ENCODE results near the gene ITPR3.

ITPR3 gene

DNA sequence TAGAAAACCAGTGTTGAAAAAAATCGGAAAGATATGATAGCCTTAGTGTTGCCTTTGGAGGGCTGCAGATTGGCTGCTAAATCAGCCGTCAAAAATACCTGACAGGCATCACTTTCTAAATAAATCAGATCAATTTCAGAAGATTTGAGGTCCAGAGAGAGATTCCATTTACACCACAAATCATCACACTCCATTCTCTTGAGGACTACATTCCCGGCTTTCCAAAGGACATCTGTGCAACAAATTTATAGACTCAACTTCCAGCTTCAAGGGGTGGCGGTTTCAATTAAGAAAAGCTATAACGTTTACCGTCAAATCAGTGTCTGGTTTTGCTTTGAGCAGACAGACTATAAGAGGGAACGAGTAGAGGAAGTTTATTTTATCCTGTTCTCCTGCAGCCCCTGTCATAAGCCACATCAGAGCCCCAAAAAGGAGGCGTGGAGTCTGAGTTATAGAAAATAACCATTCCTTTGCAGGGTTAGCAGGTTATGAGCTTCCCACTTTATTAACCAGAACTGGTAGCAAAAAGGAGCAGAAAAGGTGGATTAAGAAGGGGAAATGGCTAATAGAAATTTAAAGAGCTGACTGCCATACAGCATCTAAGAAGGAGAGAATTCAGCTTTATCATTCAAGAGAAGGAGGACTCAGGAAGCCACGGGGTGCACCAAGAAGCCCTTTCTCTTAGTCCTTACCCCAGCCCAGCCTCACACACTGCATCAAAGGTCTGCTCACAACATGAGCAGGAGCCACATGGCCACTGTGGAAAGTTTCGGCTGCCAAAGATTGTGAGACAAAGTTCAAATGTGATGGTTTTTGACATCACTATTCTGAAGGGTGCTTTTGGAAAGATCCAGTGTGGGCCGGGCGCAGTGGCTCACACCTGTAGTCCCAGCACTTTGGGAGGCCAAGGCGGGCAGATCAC, 103.2 kb downstream of the ITPR3 start:
- no peak for DNase-seq

DNA sequence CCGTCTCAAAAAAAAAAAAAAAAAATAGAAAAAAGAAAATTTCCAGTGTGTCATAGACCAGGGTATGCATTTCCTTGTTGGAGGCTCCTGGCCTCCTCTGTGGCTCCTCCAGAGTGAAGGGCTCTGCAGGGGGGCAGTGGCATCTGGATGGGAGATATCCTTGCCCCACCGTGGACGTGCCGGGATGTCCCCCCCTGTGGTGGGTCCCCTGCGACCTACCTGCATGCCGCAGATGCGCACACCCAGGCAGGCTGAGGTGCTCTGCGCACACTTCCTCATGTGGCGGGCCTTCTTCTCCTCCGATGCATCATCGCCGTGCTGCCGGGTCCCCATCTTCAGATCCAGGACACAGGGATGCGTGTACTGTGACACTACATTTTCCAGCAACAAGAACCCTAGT, 104.1 kb downstream of the ITPR3 start:
- DNase-seq = no peak

DNA sequence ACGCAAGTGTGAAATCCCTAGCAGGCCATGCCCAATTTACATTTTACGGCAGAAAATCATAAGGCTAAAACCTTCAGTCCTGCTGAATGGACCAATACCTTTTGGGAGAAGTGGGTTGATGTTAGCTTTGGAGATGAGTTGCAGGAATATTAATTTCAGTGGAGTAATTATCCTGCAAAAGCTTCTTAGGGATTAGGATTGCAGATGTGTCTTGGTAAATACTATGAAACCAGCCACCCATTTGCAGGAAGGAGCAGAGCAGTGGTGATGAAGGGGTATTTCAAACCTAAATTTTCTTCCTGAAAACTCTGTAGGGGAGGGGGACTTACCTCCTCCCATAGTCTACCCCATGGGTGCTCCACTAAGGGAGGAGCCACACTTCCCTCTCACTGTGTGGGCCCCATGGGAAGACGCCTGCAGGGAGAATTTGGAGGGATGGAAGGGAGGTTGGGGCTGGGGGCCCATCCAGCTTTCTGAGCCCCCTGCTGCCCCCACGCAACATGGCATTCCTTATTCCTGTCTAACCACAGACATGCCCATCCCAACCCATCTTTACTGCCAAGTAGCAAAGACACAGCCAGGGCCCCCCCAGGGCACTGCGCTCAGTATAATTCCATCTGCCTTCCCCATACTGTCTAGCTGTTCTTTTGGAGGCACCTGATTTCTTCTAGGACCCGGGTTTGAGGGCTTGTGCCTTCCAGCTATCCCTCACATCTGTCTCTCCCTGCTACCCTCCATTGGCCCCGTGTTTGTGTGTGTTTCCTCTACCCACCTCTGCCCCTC, 105.0 kb downstream of the ITPR3 start:
- no peak for DNase-seq

DNA sequence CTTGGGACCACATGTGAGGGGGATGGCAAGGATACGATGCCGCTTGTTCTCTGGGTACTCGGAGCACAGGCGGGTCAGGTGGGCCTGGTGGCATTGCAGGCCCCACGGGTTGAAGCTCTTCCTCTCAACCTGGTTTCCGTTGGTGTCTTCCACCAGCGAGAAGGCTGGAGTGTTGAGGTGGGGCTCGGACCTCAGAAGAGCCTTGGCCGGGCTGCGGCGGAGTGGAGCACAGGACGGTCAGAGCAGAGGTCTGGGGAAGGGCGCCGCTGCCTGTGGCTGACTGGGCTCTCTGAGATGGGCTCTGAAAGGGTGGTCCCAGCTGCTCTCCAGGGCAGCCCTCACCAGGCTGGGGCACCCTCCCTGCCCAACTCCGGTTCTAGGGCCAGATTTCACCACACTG, 105.6 kb downstream of the ITPR3 start:
- DNase-seq = no peak

DNA sequence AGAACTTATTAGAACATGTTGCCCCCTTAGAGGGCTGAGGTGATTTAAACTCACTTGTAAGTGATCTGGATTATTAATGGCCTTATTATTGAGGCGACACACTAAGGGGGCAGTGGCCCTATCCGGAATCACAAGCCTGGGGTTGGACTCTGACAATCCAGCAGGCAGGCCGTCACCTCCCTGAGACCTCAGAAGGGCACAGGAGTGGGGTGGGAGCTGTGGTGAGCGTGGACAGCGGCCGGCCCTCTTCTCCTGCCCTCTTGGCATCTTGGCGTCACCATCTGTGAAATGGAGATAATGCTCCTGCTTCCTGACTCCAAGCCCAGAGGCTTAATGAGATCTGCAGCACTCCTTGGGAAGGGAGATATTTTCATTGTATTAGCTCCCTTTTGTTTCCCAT, 106.0 kb downstream of the ITPR3 start:
- DNase-seq = no peak

DNA sequence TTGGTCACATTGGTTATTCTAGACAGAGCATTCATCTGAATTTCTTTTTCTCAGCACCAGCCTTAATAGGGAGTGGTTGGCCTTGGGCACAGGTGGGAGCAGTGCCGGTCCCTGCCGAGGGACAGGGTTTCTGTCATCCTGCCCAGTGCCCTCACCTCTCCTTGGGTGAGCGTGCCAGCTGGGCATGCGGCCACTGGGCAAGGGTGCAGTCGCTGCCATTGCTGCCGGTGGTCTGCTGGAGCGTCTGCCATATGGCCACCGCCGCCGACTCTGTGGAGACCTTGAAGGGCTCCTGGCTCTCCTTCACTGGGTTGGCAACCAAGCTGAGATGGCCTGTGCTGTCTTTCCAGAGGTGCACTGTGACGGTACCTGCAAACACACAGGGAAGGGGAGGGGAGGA, 106.8 kb downstream of the ITPR3 start:
- DNase-seq = no peak

DNA sequence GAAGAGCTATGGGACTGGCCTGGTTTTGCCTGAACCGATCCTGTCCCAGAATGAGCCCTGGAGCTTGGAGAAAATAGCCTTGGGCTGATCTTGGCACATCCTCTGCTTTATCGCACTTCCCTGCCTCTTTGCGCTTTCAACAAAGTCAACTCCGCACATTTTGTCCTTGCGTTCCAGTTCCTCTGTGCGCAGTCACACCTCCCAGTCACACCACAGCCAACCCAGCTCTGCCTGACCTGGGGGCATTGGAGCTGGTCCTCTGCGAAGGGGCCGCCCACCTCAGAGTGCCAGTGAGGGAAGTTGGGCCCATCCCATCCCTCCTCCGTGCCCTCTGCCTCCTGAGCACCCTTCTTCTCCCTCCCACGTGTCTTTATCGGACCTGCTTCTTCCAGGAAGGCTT, 107.3 kb downstream of the ITPR3 start:
- no peak for DNase-seq

DNA sequence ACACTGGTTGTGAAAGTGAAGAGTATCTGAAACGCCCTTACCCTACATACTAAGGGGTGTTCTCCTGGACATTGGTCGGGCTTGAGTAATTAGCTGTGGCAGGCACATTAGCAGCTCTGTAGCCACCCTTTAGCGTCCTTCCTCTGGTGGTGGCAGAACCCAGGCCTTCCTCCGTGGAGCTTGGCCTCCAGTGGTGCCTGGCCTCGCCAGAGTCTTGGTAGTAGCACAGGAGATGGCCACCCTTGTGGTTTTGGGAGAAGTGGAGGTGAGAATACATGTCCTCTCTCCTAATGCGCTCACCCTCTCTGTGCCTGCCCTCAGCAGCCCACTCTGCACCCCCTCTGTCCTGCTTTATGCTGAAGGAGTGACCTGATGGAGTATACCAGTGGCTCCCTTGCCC, 107.9 kb downstream of the ITPR3 start:
- no peak for DNase-seq

DNA sequence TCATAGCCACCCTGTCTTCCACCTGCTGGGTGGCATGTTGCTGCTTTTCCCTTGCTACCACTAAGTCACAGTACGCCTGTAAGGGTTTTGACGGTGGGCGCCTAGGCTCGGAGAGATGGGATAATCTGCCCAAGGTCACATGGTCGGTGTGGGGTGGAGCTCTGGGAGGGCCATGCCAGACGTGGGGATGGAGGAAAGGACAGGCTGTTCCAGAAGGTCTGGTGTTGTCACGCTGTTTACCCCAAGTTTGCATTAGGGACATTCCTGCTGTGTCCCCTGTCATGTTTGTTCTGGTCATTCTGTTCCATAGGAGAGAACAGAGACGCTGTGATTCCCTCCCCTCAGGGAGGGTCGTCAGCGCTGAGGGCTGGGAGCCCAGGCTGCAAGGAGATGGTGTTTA, 109.5 kb downstream of the ITPR3 start:
- DNase-seq = no peak

DNA sequence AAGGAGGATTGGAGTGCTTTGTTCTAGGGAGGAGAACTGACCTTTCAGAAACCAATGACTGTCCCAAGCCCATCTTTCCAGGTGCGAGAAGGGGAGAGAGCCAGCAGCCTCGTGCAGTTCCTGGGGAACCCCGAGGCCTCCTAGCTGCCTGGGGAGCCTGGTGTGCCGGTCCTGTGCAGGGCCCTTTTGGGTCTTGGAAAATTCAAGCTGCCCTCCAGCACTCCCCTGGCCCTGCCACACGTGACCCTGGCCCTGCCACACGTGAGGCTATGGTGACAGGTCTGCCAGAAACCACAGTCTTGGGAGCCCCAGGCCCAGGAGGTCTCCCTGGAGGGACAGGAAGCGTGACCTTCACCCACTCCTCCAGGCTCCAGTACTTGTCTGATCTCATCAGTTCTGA, 109.9 kb downstream of the ITPR3 start:
- no peak for DNase-seq

DNA sequence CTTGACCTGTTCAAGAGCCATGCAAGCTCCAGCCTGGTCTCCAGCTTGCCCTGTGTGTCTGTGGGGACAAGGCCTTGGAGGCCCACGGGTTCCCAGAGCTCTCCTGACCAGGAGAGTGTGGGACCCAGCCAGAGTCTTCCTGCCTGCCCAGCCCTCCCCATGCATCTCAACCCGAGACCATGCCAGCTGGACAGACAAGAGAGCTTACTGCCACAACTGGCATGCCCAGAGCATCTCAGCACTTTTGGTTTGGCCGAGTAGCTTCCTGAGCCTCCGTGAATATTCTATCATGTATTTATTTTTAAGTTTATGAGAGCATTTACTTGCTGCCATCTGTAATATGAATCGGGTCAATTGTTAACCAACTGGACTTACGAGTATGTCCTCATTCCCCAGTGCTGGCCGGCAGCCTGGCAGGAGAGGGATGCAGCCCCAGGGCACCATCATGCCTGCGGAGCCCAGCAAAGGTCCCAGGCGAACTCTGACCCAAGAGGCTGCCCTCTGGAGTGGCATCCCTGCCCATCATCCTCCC, 110.7 kb downstream of the ITPR3 start:
- DNase-seq = no peak

DNA sequence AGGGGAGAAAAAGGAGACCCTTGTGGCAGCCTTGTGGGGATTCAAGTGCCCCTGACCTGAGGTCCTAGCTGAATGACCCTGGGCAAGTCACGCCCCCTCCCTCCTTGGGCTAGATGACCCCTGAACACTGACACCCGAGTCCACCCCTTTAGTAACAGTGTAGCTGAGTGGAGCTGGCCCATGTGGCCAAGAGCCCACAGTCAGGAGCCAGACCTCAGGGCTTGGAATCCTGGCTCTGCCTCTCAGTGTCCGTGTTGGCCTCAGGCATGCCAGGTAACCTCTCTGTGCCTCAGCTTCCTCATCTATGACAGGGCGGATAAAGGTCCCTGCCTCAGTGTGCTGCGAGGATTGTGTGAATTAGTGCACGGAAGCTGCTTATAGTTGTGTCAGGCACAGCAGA, 111.3 kb downstream of the ITPR3 start:
- DNase-seq = no peak

DNA sequence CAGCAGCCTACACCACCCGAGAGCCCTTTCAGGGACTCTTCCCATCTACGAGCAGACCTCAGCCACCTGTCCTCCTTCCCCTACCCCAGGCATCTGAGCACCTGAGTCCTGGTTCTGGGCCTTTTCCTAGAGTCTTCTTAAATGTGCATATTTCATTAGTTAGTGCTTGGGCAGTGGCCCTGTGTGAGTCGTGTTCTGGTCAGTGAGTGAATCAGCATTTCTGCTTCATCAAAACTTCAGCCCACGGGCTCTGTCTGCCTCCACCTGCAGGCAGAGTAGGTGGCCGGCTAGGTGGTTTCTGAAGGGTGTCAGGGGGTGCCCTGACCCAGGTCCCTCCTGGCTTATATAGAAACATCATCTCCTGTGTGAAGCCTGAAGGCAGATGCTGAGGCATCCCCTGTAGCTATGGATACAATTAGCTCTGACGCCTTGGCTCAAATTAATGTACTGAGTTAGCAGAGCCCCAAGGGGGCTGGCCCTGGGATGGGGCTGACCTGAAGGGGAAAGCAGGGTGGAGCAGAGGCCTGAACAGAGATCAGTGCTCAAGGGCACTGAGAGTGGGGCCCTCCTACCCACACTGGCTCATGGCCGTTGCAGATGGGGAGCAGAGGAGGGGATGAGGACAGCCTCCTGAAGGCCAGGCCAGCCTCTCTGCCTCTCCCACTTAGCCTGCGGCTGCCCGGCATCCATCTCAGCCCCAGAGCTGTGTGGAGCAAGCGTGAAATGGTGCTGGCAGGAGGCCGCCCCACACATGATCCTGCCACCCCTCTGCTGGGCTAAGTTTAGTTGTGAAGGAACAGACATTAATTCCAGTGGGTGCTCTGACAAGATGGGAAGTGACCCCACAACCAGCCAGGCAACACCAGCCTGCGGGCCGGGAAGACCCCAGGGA, 111.9 kb downstream of the ITPR3 start:
- DNase-seq = no peak

DNA sequence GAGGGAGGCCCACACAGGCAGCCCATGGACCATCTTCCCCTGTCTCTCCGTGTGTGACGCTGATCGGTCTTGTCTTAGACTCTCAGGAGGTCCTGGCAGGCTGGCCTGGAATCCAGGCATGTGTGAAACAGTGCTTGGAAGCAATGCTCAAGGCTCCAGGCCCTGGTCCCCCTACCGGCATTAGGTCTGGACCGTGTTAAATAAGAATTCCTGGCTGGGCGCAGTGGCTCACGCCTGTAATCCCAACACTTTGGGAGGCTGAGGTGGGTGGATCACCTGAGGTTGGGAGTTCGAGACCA, 112.5 kb downstream of the ITPR3 start:
- no peak for DNase-seq

DNA sequence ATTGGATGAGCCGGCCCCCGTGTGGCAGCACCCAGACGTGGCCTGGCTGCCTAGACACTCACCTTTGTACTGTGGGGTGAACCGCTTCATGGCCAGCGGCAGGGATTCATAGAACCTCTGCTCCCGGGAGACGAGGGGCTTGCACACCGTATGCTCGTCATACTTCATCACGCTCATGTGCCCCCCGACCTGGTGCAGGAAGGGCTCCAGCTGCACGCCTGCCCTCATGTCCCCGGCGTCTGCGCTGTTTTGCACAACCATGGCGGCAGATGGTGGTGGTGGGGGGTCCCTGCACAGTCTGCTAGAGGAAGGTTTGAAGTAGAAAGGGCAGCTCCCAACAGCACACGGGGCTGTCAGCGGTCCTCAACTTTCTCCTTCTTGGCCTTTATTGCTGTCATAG, 114.1 kb downstream of the ITPR3 start:
- DNase-seq = no peak

DNA sequence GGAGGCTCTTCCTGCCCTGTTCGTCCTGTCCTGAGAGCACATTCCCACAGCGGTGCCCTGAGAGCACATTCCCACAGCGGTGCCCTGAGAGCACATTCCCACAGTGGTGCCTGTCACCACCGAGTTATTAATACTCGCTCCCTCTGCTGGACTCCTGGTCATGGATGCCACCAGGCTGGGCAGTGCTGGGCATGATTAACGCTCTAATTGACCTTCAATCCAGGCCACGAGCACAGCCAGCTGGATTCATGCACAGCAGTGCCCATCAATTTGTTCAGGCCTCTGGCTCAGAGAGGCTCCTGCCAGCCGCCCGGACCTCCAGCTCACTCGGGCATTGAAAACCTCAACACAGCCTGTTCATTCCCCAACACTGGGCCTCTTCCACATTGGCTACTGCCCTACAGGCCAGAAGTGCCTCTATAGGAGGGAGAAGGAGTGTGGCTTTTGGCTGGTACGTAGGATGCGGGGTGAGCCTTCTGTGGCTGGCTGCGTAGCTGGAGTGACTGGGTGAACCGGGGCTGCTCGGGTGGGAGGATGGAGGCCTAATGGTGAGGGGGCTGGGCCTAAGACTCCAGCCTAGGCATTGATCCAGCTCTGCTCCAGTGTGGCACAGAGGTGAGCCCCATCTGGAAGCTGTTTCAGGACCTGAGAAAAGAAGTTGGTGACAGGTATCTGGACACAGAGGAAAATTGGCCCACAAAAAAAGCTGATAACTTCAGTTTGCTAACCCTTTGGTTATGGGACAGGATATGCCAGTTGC, 116.3 kb downstream of the ITPR3 start:
- no peak for DNase-seq

DNA sequence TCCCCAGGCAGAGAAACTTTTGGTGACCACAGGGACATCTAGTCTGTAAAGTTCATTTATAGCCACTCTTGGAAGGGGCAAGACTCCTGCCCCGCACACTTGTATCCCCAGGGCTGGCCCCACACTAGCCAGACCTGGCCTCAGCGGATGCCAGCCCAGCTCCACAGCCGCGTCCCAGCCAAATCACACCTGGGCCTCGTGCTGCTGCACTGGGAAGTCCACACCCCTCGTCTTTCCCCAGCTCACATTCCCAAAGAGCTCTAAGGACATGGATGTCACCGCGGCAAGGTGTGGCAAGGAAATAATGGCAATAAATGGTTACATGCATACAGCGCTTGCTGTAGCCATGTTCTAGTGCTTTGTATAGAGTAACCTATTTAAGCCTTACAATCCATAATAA, 117.0 kb downstream of the ITPR3 start:
- DNase-seq = no peak

DNA sequence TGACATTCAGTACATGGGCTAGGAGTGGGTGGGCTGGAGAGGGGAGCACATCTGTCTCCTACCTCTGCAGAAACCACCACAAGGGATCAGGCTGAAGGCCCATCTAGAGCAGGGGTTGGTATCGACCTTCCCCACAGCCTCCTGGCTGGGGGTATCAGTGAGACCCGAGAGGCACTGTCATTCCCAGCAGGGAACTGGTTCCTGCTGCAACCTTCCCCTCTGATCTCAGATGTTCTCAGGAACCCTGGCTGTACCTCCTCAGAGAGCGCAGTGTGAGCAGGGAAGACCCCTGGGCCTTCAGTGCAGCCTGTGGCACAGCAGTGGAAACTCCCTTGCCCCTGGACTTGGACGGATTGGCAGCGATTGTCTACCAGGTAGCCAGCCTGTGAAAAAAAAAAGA, 117.8 kb downstream of the ITPR3 start:
- no peak for DNase-seq

DNA sequence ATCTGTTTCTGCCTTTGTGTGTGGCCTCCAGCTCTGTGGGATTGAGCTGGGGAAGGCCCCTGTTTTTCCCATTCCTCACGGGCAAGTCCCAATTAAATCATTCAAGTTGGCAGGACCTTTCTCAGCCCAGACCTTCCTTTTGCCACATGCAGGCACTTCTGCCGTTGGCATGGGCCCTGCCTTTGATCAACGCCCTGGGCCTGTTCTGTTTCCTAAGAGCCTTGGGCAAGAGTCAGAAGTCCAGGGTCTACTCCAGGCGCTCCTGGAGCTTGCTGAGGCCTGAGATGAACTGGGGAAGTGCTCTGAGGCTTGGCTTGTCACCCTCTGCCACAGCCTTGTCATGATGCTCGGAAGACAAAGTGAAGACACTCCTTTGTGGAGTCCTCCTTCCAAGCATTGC, 118.4 kb downstream of the ITPR3 start:
- no peak for DNase-seq

DNA sequence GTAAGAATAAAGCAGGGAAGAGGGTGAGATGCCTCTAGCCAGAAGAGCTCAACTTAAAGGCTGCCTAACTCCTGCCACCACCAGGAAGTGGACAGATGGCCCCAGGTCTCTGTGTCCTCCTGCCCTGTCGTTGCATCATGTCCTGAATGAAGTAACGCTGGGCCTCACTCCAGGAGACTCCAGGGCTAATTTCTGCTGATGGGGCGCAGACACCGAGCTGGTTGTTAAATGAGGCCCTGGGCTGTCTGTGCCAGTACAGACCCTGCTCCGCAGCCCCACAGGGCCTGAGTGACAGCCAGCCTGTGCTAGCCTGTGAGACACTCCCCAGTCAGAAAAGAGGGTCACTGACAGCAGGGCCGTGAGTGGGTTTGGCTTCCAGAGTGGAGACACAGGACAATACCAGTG, 119.1 kb downstream of the ITPR3 start:
- DNase-seq = no peak

DNA sequence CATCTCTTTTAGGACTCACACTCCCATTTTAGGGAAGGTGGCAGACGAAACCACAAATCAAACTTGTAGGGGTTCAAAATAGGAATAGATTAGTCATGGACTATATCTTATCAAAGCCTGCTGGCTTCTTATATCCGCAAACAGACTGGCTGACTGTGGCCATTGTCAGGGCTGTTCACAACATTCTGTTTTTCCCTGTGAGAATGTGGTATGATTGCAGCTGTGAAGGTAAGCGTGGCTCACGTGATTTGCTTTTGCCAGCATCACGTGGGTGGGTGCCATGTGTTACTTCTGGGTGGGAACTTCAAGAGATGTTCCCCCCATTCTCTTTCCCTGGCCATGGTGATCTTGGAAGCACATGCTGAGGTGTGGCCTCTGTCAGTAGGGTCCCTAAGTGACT, 119.7 kb downstream of the ITPR3 start:
- no peak for DNase-seq

DNA sequence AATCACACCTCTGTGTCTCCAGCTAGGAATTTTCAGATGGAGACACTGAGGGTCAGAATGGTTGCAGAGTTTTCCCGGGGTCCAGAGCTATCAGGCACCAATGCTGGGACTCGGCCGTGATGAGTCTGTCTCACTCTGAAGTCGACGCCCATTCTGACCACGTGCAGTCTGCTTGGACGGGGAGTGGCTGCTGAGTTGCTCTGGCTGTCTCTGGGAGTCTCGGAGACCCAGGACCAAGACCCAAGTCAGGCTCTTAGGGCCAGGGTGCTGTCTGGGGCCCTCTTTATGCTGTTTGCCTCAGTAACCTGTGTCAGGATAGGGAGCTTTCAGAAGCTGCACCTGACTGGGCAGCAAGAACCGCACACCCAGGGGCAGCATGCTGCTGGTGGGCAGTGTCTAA, 121.0 kb downstream of the ITPR3 start:
- DNase-seq = no peak

DNA sequence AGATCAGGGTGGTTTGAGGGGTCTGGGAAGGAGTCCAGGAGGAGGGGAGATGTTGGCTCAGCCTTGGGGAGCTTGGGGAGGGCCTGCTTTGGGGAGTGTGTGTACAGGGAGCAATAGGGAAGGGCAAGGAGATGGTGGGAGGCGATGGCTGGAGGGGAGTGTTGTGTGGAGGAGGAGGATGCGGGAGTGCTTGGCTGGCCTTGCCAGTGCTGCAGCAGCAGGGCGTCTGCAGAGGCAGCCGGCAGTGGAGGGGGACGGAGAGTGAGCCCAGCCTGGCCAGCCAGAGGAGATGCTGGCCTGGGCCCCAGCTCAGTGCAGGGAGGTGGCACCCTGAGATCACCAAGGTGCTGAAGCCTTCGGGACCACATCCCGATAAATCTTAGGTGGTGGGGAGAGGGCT, 121.7 kb downstream of the ITPR3 start:
- no peak for DNase-seq
